ENCODE data around the gene MYO16. TPM values are rescaled to one million over a fixed set of nuclear protein-coding genes. Genes with fewer than 3 reads are reported as not detected.

The MYO16 gene
- total and polyA plus RNA-seq, 2 experiments from 2014 or later, result 0.13 to 0.23 TPM

DNA sequence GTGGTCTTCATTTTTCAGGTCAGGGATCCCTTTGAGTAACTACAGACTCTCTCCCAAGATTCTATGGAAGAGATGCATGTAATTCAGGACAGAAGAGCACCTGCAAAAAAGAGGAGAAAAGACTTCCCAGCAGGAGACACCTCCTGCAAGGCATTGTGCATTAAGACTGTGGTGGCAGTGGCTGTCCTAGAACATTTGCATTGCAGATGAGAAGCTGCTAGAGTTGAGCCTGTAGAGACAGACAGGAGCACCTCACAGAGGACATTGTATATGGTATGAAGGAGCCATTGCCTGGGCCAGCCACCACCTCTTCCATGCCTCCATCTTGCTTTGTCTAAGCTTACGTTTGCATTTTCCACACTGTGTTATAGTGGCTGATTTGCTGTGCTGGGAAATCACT, 11.2 kb upstream of the MYO16 start:
- H3K9me3 ChIP-seq (ENCODE audit: low read depth), result no peaks in the 10 kb centered on the region
- TF ChIP-seq EZH2phosphoT487 (IDR thresholded peaks at IDR 0.05; ENCODE audit: low read depth, severe bottlenecking, unreplicated experiment) (no peak), EZH2 (IDR thresholded peaks at IDR 0.05; ENCODE audit: borderline replicate concordance) (no peak), CTCF (IDR thresholded peaks at IDR 0.05; ENCODE audit: poor library complexity) (no peak)
- no peak overlapping the region for H3K4me3 ChIP-seq
- DNase-seq (ENCODE audit: low spot score), result no peak
- no peaks in the 10 kb centered on the region for H3K9me2 ChIP-seq (replicated peaks; ENCODE audit: insufficient read depth)
- no peak overlapping the region for H2AFZ ChIP-seq
- no peaks in the 10 kb centered on the region for H4K20me1 ChIP-seq (ENCODE audit: insufficient read depth, poor library complexity, severe bottlenecking)
- H3K79me2 ChIP-seq, result no peaks in the 10 kb centered on the region
- H3K4me2 ChIP-seq, result no peak overlapping the region
- no peaks in the 10 kb centered on the region for H3K27me3 ChIP-seq
- H3K36me3 ChIP-seq (replicated peaks; ENCODE audit: insufficient read depth, low read depth), result no peaks in the 10 kb centered on the region
- no peaks in the 10 kb centered on the region for H3K4me1 ChIP-seq (ENCODE audit: insufficient read depth)
- WGBS (ENCODE audit: low lambda C conversion rate, missing lambda C conversion rate), result 86% methylated on average over 1 of the region's 1 CpG
- no peak overlapping the region for H3K27ac ChIP-seq

- TF ChIP-seq CTCF (IDR thresholded peaks at IDR 0.05; ENCODE audit: poor library complexity) (no peak), EZH2 (IDR thresholded peaks at IDR 0.05; ENCODE audit: borderline replicate concordance) (no peak), EZH2phosphoT487 (IDR thresholded peaks at IDR 0.05; ENCODE audit: low read depth, severe bottlenecking, unreplicated experiment) (no peak)
- H2AFZ ChIP-seq, result no peak overlapping the region
Observed at GRCh38 chr13:108621462-108621861, 7.9 kb upstream of the MYO16 start.

DNA sequence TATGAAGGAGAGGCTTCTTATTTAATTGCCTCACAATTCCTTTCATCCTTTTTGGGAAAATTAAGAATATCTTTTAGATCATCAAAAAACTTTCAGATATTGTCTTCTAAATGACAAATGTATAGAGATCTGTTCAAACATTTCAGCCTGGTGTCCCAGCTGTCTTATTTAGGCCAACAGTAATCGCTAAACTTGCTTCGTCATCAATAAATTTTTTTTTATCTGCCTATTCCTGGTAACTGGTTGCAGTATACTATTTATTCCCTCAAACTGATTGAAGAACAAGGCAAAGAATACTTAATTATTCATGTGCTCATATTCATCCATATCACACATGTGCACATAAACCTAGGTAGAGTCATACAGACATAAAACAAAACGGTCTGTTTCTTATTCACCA, 5.3 kb upstream of the MYO16 start:
- DNase-seq (ENCODE audit: low spot score), result no peak
- H3K36me3 ChIP-seq (replicated peaks; ENCODE audit: insufficient read depth, low read depth), result no peaks in the 10 kb centered on the region
- WGBS (ENCODE audit: low lambda C conversion rate, missing lambda C conversion rate), result 94% methylated on average over 3 of the region's 3 CpGs

More at GRCh38 chr13:108621462-108621861, 7.9 kb upstream of the MYO16 start:
- Histone ChIP-seq H3K9me3 (ENCODE audit: low read depth) (no peaks in the 10 kb centered on the region), H3K4me2 (no peak overlapping the region), H3K4me3 (no peak overlapping the region), H3K9me2 (replicated peaks; ENCODE audit: insufficient read depth) (no peaks in the 10 kb centered on the region), H3K27me3 (no peaks in the 10 kb centered on the region), H4K20me1 (ENCODE audit: insufficient read depth, poor library complexity, severe bottlenecking) (no peaks in the 10 kb centered on the region), H3K79me2 (no peaks in the 10 kb centered on the region), H3K27ac (no peak overlapping the region), H3K36me3 (replicated peaks; ENCODE audit: insufficient read depth, low read depth) (no peaks in the 10 kb centered on the region), H3K4me1 (ENCODE audit: insufficient read depth) (no peaks in the 10 kb centered on the region)
- no peak for DNase-seq (ENCODE audit: low spot score)
- 89% methylated on average over 7 of the region's 7 CpGs for WGBS (ENCODE audit: low lambda C conversion rate, missing lambda C conversion rate)

More for the DNA sequence above, 5.3 kb upstream of the MYO16 start:
- H3K79me2 ChIP-seq, result no peaks in the 10 kb centered on the region
- no peak overlapping the region for H3K4me2 ChIP-seq
- peaks cover 4% of the 10 kb centered on the region for H3K27me3 ChIP-seq
- TF ChIP-seq CTCF (IDR thresholded peaks at IDR 0.05; ENCODE audit: poor library complexity), result no peak
- no peak for TF ChIP-seq EZH2phosphoT487 (IDR thresholded peaks at IDR 0.05; ENCODE audit: low read depth, severe bottlenecking, unreplicated experiment)
- TF ChIP-seq EZH2 (IDR thresholded peaks at IDR 0.05; ENCODE audit: borderline replicate concordance), result no peak
- no peaks in the 10 kb centered on the region for H3K4me1 ChIP-seq (ENCODE audit: insufficient read depth)
- no peaks in the 10 kb centered on the region for H3K9me2 ChIP-seq (replicated peaks; ENCODE audit: insufficient read depth)
- no peak overlapping the region for H2AFZ ChIP-seq
- no peaks in the 10 kb centered on the region for H3K9me3 ChIP-seq (ENCODE audit: low read depth)
- H4K20me1 ChIP-seq (ENCODE audit: insufficient read depth, poor library complexity, severe bottlenecking), result no peaks in the 10 kb centered on the region
- no peak overlapping the region for H3K27ac ChIP-seq
- no peak overlapping the region for H3K4me3 ChIP-seq

Measured in hepatocyte (in vitro differentiated cells).